CD14-positive monocyte (primary cell): ENCODE measurements around the gene PRKN. TPM values are rescaled to one million over a fixed set of nuclear protein-coding genes. Genes with fewer than 3 reads are reported as not detected.

Source experiments
- DNase-seq, 3 donors: peaks; one replicate each; pipeline ENCODE4 v3.0.0-alpha.2; 2011 to 2022
- H2AFZ ChIP-seq: 2 replicates; pipeline ENCODE4 v1.6.0; 2012; ENCODE audit warnings: mild to moderate bottlenecking, low read depth, low read length, inconsistent platforms; ENCODE audit not compliant: insufficient read depth, poor library complexity, severe bottlenecking
- H3K27ac ChIP-seq, 2 donors: 1 replicate in 1 of 2; 2 replicates in 1 of 2; pipeline ENCODE4 v1.5.1; 2012 to 2013; ENCODE audit warnings: low read length in 2 of 2, control low read depth in 1 of 2, inconsistent platforms in 1 of 2, low read depth in 1 of 2, mild to moderate bottlenecking in 1 of 2
- H3K27me3 ChIP-seq, 2 donors: one replicate each; pipeline versions ENCODE4 v1.6.0 to v1.6.1; 2011 to 2013; ENCODE audit warnings: low read length in 2 of 2; ENCODE audit not compliant: control insufficient read depth in 2 of 2, insufficient read depth in 2 of 2
- H3K36me3 ChIP-seq, 2 donors: replicated peaks in 1 of 2; 1 replicate in 1 of 2; 2 replicates in 1 of 2; pipeline versions ENCODE4 v1.5.1 to v1.6.1; 2012 to 2013; ENCODE audit warnings: low read length in 2 of 2, control low read depth in 1 of 2, inconsistent platforms in 1 of 2, mild to moderate bottlenecking in 1 of 2; ENCODE audit not compliant: insufficient read depth in 2 of 2, control insufficient read depth in 1 of 2
- H3K4me1 ChIP-seq, 2 donors: 1 replicate in 1 of 2; 2 replicates in 1 of 2; pipeline versions ENCODE4 v1.5.1 to v1.6.1; 2012 to 2013; ENCODE audit warnings: low read length in 2 of 2, control low read depth in 1 of 2, inconsistent platforms in 1 of 2, mild to moderate bottlenecking in 1 of 2, moderate library complexity in 1 of 2; ENCODE audit not compliant: insufficient read depth in 2 of 2, control insufficient read depth in 1 of 2
- H3K4me2 ChIP-seq: replicated peaks from 2 replicates; pipeline ENCODE3; 2012; ENCODE audit warnings: low read length, moderate library complexity, mild to moderate bottlenecking; ENCODE audit not compliant: poor library complexity, severe bottlenecking; ENCODE audit errors: extremely low read depth
- H3K4me3 ChIP-seq, 3 experiments: fragments of 200-600 bp in 1 of 3; sonication (generic) in 1 of 3; replicated peaks in 1 of 3; 1 replicate in 2 of 3; 2 replicates in 1 of 3; pipeline ENCODE4 v1.5.1; 2011 to 2013; ENCODE audit warnings: low read length in 3 of 3, mild to moderate bottlenecking in 3 of 3, control low read depth in 2 of 3, low read depth in 2 of 3, inconsistent platforms in 1 of 3, moderate library complexity in 1 of 3
- H3K79me2 ChIP-seq: 2 replicates; pipeline ENCODE4 v1.6.0; 2012; ENCODE audit warnings: mild to moderate bottlenecking, control low read depth, inconsistent platforms, low read length, moderate library complexity; ENCODE audit not compliant: insufficient read depth
- H3K9ac ChIP-seq: 2 replicates; pipeline ENCODE4 v1.6.0; 2017; ENCODE audit warnings: low read length, mild to moderate bottlenecking; ENCODE audit not compliant: insufficient read depth, poor library complexity, severe bottlenecking
- H3K9me3 ChIP-seq, 2 donors: replicated peaks in 1 of 2; 1 replicate in 1 of 2; 2 replicates in 1 of 2; pipeline versions ENCODE4 v1.5.1 to v1.6.1; 2012 to 2013; ENCODE audit warnings: low read length in 2 of 2, control low read depth in 1 of 2; ENCODE audit not compliant: control insufficient read depth in 1 of 2, insufficient read depth in 1 of 2
- H4K20me1 ChIP-seq: 2 replicates; pipeline ENCODE4 v1.6.0; 2012; ENCODE audit warnings: mild to moderate bottlenecking, low read length, control low read depth, moderate library complexity; ENCODE audit not compliant: insufficient read depth
- H3K27ac Mint-ChIP-seq, 7 donors: one replicate each; pipeline ENCODE4 v1.8.0; 2020; ENCODE audit warnings: mild to moderate bottlenecking in 7 of 7, mixed read lengths in 7 of 7, moderate library complexity in 6 of 7, inconsistent platforms in 2 of 7
- H3K27me3 Mint-ChIP-seq, 3 donors: one replicate each; pipeline ENCODE4 v1.8.0; 2021 to 2022; ENCODE audit warnings: low read depth in 3 of 3, mild to moderate bottlenecking in 3 of 3, mixed read lengths in 3 of 3, moderate library complexity in 3 of 3, inconsistent platforms in 1 of 3
- H3K36me3 Mint-ChIP-seq, 2 donors: one replicate each; pipeline ENCODE4 v1.8.0; 2020; ENCODE audit warnings: mixed read lengths in 2 of 2, inconsistent platforms in 1 of 2, mild to moderate bottlenecking in 1 of 2
- H3K4me1 Mint-ChIP-seq: one replicate; pipeline ENCODE4 v1.8.0; 2020; ENCODE audit warnings: mild to moderate bottlenecking, mixed read lengths
- H3K4me3 Mint-ChIP-seq, 2 donors: one replicate each; pipeline ENCODE4 v1.8.0; 2020; ENCODE audit warnings: mild to moderate bottlenecking in 2 of 2, mixed read lengths in 2 of 2, moderate library complexity in 1 of 2
- H3K9me3 Mint-ChIP-seq, 7 donors: one replicate each; pipeline ENCODE4 v1.8.0; 2020 to 2022; ENCODE audit warnings: mixed read lengths in 7 of 7, mild to moderate bottlenecking in 6 of 7, moderate library complexity in 6 of 7, inconsistent platforms in 2 of 7
- CTCF ChIP-seq: fragments of 200-600 bp; IDR thresholded peaks from one replicate; pipeline ENCODE4 v1.8.0; 2022; ENCODE audit warnings: antibody characterized with exemption, mild to moderate bottlenecking
- WGBS: methylation state at CpG from one replicate; pipeline ENCODE4 v1.1.5; 2013; ENCODE audit warnings: missing lambda C conversion rate; ENCODE audit not compliant: insufficient coverage; 5-methylcytosine and 5-hydroxymethylcytosine counted together
- intact Hi-C, 2 donors: fragments of 100-400 bp; cut with micrococcal nuclease; formaldehyde crosslinking; loops; one replicate each; pipeline versions ENCODE4 v1.15.0 to v1.15.1; 2023
- polyA plus RNA-seq, 3 donors: library from polyadenylated mRNA; depleted of rRNA in 1 of 3; unstranded in 2 of 3; stranded (reverse) in 1 of 3; fragments of 300-500 nt in 2 of 3; fragments of >200 nt in 1 of 3; fragmentation: Illumina TruSeq in 2 of 3; gene quantifications; 1 replicate in 2 of 3; 2 replicates in 1 of 3; pipeline ENCODE4 v1.2.3, GENCODE V29; 2012 to 2021

The PRKN gene
- polyA plus RNA-seq, 3 donors = 0.19 to 0.21 TPM; not detected in 1

- no peak for TF ChIP-seq CTCF
- Mint-ChIP-seq H3K4me1 (no peaks in the 10 kb centered on the region), H3K36me3 (no peaks in the 10 kb centered on the region), H3K9me3 (peaks cover 0 to 4% (median 0%) of the 10 kb centered on the region in 7 donors), H3K4me3 (no peak overlapping the region), H3K27me3 (peaks cover 0 to 2% (median 0%) of the 10 kb centered on the region in 3 donors), H3K27ac (no peak overlapping the region)
- Histone ChIP-seq H3K4me2 (no peak overlapping the region), H3K9me3 (no peaks in the 10 kb centered on the region), H3K27ac (no peak overlapping the region), H3K27me3 (no peaks in the 10 kb centered on the region), H2AFZ (no peak overlapping the region), H3K4me1 (no peaks in the 10 kb centered on the region), H3K4me3 (no peak overlapping the region), H3K9ac (no peak overlapping the region), H3K36me3 (no peaks in the 10 kb centered on the region), H4K20me1 (no peaks in the 10 kb centered on the region), H3K79me2 (no peaks in the 10 kb centered on the region)
- DNase-seq = no peak
- no CpG with 5 or more reads among the region's 3 CpGs for WGBS
- intact Hi-C loops = no loop called here
Observed at GRCh38 chr6:161437851-161438250, 1289.7 kb downstream of the PRKN start.

DNA sequence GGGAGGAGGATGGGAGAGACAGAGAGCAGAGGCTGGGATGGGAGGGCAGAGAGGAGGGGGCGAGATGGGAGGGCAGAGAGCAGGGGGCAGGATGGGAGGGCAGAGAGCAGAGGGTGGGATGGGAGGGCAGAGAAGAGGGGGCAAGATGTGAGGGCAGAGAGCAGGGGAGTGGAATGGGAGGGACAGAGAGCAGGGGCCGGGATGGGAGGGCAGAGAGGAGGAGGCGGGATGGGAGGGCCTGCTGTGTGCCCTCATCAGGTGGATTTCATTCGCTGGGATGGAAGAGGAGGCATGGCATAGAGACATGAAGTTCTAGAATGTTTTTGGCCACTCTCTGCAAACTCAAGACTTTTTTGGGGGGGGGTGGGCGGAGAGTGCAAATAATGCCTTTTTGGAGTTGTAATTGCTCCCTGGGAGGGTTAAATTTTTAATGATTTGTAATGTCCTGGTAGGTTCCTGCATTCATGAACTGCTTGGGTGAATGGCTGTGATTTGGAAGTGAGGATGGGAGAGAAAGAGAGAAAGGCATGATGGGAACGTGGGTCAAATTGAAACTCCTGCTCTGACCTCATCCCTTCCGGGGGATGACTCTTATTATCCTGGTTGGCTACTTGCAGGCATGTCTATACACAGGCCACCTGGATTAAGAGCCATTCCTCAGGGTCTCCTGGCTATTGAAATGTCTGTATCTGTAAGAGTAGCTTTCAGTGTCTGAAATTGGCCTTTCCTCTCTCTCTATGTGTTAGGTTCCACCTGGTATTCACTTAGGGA lies 1291.3 kb downstream of the PRKN start:
- Mint-ChIP-seq H3K27ac (no peak overlapping the region), H3K27me3 (peaks cover 0 to 2% (median 0%) of the 10 kb centered on the region in 3 donors), H3K4me1 (no peaks in the 10 kb centered on the region), H3K4me3 (no peak overlapping the region), H3K36me3 (no peaks in the 10 kb centered on the region), H3K9me3 (peaks cover 0 to 4% (median 0%) of the 10 kb centered on the region in 7 donors)
- no peak overlapping the region for H3K4me2 ChIP-seq
- no peak overlapping the region for H3K9ac ChIP-seq
- no peaks in the 10 kb centered on the region for H3K36me3 ChIP-seq
- H3K9me3 ChIP-seq = no peaks in the 10 kb centered on the region
- no peak overlapping the region for H3K27ac ChIP-seq
- no peak overlapping the region for H3K4me3 ChIP-seq
- no peaks in the 10 kb centered on the region for H3K27me3 ChIP-seq
- H3K79me2 ChIP-seq = no peaks in the 10 kb centered on the region
- H2AFZ ChIP-seq = no peak overlapping the region
- H3K4me1 ChIP-seq = no peaks in the 10 kb centered on the region
- H4K20me1 ChIP-seq = no peaks in the 10 kb centered on the region
- 83% methylated on average over 3 of the region's 7 CpGs for WGBS
- intact Hi-C loops = no loop called here
- TF ChIP-seq CTCF = no peak
- DNase-seq = no peak
